Embryonic facial prominence (tissue), 1 donor: ENCODE data around the gene GRB7.
"Not testable (repeated sequence)": the region's sequence is repeated elsewhere in the genome, so short reads cannot be mapped to it uniquely, and the experiment has no call there.

Source experiments
- DNase-seq: peaks from one replicate; pipeline ENCODE4 v3.0.0-alpha.2; 2016; ENCODE audit errors: extremely low spot score

GRB7 gene

GRCh38 chr17:39751637-39752036, 13.9 kb downstream of the GRB7 start:
- no peak for DNase-seq

DNA sequence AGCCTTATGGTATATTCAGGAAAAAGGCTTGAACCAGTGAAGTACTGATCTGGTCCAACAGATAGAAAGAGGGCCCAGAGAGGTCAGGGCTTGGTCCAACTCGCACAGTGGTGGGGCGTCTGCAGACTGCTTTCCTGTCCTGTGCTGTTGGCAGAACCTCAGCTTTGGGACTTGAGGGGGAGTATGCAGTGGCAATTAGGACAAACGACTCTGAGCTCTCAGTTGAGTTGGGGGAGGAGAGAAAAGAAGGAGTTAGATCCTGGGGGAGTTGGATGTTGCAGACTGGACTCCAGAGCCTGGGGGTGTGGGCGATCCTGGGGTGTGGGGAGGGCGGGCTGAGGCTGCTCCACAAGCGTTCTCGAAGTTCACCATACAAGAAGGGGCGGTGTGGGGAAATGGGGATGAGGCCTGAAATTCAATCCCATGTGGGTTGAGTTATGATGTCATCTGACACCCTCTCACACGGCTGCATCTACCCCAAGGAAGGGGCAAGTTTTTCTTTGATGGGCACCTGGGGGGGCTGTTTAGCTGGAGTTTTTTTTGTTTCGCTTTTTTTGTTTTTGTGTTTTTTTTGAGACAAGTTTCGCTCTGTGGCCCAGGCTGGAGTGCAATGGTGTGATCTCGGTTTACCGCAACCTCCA, 14.6 kb downstream of the GRB7 start:
- no peak for DNase-seq

GRCh38 chr17:39753514-39754160, 15.9 kb downstream of the GRB7 start:
- no peak for DNase-seq

DNA sequence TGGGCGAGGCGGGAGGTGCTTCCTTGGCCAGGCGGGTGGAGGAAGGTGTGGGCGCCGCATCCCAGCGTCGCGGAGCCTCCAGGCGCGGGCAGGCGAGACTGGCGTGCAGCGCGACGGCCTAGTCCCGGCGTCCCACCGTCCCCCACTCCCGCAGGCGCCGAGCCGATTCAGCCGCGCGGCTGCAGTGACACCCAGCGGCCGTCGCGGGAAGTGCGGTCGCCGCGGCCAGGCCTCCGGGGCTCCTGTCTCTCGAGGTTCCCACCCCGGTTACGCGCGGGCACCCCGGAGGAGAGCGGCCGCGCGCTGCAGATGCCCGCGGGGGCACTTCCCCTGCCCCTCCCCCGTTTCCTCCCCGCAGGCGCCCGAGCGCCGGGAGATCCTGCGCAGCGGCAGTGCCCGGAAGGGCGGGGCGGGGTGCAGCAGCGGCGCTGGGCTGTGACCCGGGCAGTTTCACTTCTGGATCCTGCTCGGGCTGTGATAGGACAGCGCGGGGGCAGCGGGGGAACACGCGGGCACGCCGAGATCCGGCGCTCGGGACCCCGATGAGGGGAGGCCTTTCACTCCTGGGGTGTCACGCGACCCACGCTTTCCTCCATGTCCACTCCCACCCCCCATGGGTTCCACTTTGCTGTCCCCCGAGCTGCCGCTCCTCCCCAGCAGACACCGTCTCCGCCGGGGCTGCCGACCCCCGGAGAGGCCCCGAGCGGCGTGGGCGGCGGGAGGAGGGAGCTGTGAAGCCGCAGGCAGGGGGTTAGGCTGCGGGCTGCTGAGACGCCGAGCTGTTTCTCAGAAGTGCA, 16.6 kb downstream of the GRB7 start:
- DNase-seq: peak; percentile 41

GRCh38 chr17:39754958-39755553, 17.3 kb downstream of the GRB7 start:
- DNase-seq: no peak

GRCh38 chr17:39755554-39756379, 18.0 kb downstream of the GRB7 start:
- DNase-seq: no peak

DNA sequence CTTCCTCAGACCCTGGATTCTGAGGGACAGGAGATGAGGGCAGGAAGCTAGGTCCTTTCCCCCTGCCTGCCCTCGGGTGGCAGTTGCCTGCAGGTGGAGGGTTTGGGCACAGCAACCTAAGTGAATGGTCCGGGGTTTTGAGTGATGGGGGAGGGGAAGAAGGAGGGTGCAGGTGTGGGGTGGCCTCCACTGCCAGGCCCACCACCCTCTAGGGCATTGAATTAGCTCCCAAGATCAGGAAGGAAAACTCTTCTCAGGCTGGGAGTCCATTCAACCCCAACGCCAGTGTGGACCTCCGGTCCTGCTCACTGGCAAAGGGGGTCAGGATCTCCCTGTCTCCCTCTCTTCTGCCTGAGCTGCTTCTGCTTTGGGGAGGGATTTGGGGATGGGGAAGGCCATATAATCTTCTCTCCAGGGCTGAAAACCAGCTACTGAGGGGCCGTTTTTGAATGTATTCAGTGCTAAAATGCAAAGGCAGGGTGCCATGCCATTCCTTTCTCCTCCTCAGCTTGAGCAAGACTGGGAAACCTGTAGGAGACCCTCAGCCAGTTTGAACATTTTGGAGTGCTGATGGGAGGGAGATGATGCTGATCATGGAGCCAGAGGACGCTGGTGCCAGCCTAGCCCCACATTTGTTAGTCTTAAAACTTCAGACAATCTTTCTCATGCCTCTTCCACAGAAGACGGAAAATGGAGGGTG, 18.8 kb downstream of the GRB7 start:
- DNase-seq: no peak

DNA sequence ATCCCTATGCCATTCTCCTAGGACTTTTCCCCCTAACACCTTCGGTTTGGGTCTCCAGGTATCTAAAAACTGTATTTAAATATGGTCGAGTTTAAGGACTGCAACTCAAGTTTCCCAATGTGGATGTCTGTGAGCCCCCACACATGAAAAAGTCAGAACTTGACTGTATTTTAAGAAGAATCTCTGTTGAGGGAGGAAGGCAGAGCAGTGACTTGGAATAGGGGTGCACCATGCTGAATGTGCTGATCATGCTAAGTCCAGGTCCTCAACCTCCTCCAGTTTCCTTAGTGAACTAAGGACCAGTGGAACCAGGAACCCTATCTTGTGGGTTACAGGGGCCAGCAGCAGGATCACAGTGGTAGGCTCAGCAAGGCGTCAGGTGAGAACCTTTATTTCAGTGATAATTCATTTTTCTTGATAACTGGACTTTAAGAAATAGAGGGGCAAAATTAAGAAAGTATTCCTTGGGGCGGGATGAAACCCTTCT, 19.5 kb downstream of the GRB7 start:
- DNase-seq: no peak

GRCh38 chr17:39757931-39758873, 20.5 kb downstream of the GRB7 start:
- no peak for DNase-seq

GRCh38 chr17:39759204-39759603, 21.5 kb downstream of the GRB7 start:
- DNase-seq: no peak

- no peak for DNase-seq
Measured at GRCh38 chr17:39761861-39762496, 24.2 kb downstream of the GRB7 start.

DNA sequence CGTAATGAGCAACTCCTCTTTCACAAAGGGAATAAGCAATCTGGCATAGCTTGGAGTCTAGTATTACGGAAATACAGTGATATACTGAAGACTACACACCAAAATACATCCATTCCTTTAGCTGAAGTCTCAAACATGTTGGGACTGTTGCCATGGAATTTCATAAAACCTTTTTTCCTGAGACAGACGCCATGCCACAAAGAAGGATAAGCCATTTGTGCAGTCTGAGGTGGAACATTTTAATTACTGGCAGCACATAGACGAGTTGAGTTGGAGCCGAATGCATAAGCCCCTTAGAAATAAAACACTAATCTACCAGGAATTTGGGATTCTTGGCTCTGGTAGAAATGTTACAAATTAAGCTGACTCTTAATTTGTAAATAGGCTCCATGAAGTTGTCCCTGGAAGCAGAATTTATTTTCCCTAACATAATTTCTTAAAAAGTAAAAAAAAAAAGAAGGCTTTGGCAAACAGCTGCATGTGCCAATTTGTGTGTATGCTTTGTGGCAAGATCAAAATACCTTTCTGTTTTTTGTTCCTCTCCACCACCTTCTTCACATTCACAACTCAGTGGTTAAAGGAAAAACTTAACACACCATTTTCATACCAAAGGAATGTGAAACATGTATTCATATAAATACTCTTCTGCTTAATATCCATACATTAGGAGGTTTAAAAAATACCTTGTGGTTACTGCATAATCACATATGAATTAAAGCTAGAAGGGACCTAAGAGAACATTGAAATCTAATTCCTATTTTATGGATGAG, 25.5 kb downstream of the GRB7 start:
- DNase-seq: peak; percentile 27

DNA sequence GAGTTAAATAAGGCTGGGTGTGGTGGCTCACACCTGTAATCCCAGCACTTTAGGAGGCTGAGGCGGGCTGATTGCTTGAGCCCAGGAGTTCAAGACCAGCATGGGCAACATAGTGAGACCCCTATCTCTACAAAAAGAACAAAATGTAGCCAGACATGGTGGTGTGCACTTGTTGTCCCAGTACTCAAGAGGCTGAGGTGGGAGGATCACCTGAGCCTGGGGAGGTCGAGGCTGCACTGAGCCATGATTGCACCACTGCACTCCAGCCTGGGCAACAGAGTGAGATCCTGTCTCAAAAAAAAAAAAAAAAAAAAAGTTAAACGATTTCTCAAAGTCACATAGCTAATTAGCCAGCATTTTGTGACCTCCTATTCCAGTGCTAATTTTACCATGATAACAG, 26.4 kb downstream of the GRB7 start:
- DNase-seq: not testable (repeated sequence)

GRCh38 chr17:39765175-39765574, 27.4 kb downstream of the GRB7 start:
- no peak for DNase-seq

GRCh38 chr17:39765766-39766165, 28.0 kb downstream of the GRB7 start:
- DNase-seq: no peak

DNA sequence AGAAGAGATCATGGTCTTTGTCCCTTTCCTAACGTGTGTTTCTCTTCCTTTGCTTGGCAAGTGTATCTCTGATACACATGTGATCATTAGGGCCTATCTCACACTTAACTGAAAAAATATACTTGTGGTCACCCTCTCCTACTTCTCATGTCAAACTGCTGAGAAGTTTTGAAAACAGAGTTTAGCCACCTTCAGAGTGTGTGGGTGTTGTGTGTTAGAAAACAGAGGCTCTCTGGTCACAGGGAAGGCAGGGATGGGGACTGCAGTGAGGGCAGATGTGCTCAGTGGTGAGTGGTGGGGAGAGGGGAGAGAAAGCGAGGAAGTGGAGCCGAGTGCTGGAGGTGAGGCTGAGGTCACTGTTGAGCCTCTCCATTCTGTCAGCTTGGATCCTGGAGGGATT, 29.4 kb downstream of the GRB7 start:
- DNase-seq: no peak

- no peak for DNase-seq
Measured at GRCh38 chr17:39769974-39770587, 32.3 kb downstream of the GRB7 start.

GRCh38 chr17:39772415-39772814, 34.7 kb downstream of the GRB7 start:
- no peak for DNase-seq
